Measurements from ENCODE around the gene SLC6A1. TPM values are rescaled to one million over a fixed set of nuclear protein-coding genes. Genes with fewer than 3 reads are reported as not detected.

Gene SLC6A1
- total RNA-seq, 1 experiment from 2014 or later, result not detected

GRCh38 chr3:11004563-11004962 lies 12.0 kb downstream of the SLC6A1 start:
- Histone ChIP-seq H3K4me2 (ENCODE audit: low read length) (no peak overlapping the region), H3K9ac (ENCODE audit: low read length) (no peak overlapping the region), H3K4me1 (ENCODE audit: control insufficient read depth in 1 of 2, insufficient read depth in 2 of 2, low read length in 2 of 2) (0 out of 4 replicates have a peak, but pooled peaks cover 0 to 4% of the 10 kb centered on the region in 2 experiments), H4K20me1 (ENCODE audit: insufficient read depth) (no peaks in the 10 kb centered on the region), H3K4me3 (replicated peaks in 1 of 2; ENCODE audit: low read depth in 1 of 2, low read length in 2 of 2) (no peak overlapping the region), H2AFZ (ENCODE audit: low read depth, low read length, poor library complexity, severe bottlenecking) (no peak overlapping the region), H3K79me2 (ENCODE audit: insufficient read depth, low read length) (no peaks in the 10 kb centered on the region), H3K9me3 (ENCODE audit: control insufficient read depth in 1 of 2, insufficient read depth in 1 of 2, low read depth in 1 of 2, low read length in 2 of 2) (no peaks in the 10 kb centered on the region), H3K27ac (ENCODE audit: low read depth, low read length) (no peak overlapping the region), H3K36me3 (ENCODE audit: control insufficient read depth in 1 of 2, insufficient read depth in 2 of 2, low read length in 2 of 2) (no peaks in the 10 kb centered on the region), H3K9me2 (ENCODE audit: insufficient read depth) (no peaks in the 10 kb centered on the region), H3K27me3 (ENCODE audit: insufficient read depth, low read length) (peaks cover 20% of the 10 kb centered on the region; the same call in 1 of the 2 replicates)
- ATAC-seq, result no peak
- ChIA-PET POLR2A (no interaction called here), CTCF (no interaction called here), RAD21 (ENCODE audit: low non-redundant PET in 1 of 2, low total read pairs in 2 of 2, uncharacterized antibody in 2 of 2, unreplicated experiment in 2 of 2) (no interaction called here)
- DNase-seq (ENCODE audit: low read depth, low spot score), result no peak
- TF ChIP-seq SRF (IDR thresholded peaks at IDR 0.05; ENCODE audit: low read depth) (no peak), RAD21 (IDR thresholded peaks at IDR 0.05; ENCODE audit: low read depth) (no peak), ZFX (IDR thresholded peaks at IDR 0.05) (no peak), SP1 (IDR thresholded peaks at IDR 0.05; ENCODE audit: low read depth) (no peak), ELF1 (IDR thresholded peaks at IDR 0.05; ENCODE audit: borderline replicate concordance, low read depth) (no peak), EZH2phosphoT487 (IDR thresholded peaks at IDR 0.05; ENCODE audit: borderline replicate concordance) (no peak), FOSL1 (IDR thresholded peaks at IDR 0.05; ENCODE audit: low read depth) (no peak), EGR1 (IDR thresholded peaks at IDR 0.05; ENCODE audit: low read depth) (no peak)
- TF ChIP-seq, protein P1, sequence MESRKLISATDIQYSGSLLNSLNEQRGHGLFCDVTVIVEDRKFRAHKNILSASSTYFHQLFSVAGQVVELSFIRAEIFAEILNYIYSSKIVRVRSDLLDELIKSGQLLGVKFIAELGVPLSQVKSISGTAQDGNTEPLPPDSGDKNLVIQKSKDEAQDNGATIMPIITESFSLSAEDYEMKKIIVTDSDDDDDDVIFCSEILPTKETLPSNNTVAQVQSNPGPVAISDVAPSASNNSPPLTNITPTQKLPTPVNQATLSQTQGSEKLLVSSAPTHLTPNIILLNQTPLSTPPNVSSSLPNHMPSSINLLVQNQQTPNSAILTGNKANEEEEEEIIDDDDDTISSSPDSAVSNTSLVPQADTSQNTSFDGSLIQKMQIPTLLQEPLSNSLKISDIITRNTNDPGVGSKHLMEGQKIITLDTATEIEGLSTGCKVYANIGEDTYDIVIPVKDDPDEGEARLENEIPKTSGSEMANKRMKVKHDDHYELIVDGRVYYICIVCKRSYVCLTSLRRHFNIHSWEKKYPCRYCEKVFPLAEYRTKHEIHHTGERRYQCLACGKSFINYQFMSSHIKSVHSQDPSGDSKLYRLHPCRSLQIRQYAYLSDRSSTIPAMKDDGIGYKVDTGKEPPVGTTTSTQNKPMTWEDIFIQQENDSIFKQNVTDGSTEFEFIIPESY (IDR thresholded peaks at IDR 0.05; ENCODE audit: extremely low read depth, insufficient replicate concordance, low read length), result no peak
- TF ChIP-seq, protein P2, sequence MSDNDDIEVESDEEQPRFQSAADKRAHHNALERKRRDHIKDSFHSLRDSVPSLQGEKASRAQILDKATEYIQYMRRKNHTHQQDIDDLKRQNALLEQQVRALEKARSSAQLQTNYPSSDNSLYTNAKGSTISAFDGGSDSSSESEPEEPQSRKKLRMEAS (IDR thresholded peaks at IDR 0.05), result no peak
- intact Hi-C loops (cut with micrococcal nuclease), result no loop called here
- no TSS peak for BruUV-seq (replicated peaks)

Measured in HCT116 (cell line).